NCI-H2107 (cell line): ENCODE data around the gene KLF11.
A peak's percentile ranks its signal among the peaks of the same experiment; 100 is the strongest.

ENCODE experiments used
- DNase-seq: peaks from one replicate; lab custom pipeline; 2025; lab: John Stamatoyannopoulos, UW

The KLF11 gene

GRCh38 chr2:10065773-10066055, 22.4 kb downstream of the KLF11 start:
- no peak for DNase-seq

GRCh38 chr2:10067330-10067729, 24.0 kb downstream of the KLF11 start:
- DNase-seq = no peak

DNA sequence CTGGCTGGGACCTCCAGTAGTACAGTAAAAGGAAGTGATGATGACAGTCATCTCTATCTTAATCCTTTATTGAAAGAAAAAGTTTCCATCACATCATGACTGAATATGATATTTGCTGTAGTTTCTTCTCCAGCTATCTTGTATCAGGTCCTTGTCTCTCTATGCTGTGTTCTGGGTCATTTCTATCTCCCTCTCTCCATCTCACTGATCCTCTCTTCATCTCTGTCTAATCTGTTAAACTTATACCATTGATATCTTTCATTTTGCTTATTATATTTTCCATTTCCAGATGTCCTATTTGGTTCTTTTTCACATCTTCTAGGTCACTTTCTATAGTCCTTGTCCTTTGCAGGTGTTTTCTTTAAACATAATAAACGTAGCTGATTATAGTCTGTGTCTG, 24.5 kb downstream of the KLF11 start:
- no peak for DNase-seq

GRCh38 chr2:10071176-10071575, 27.8 kb downstream of the KLF11 start:
- DNase-seq = no peak

DNA sequence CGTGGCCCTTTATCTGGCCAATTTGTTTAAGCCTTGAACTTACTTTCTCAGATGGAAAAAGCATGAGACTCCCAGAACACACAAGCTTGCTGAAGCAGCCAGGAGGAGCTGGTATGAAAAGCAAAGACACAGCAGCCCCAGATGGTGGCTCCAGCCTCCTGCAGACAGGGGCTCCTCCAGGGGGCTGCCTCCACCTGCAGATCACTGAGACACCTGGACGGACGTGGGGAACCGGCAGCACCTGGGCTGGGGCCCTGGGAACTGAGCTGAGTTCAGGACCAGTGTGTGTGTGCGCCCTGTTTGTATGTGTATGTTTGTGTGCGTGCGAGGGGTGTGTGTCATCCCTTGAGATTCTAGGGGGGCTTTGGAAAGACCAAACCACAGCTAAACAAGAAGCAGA, 28.2 kb downstream of the KLF11 start:
- DNase-seq = no peak

DNA sequence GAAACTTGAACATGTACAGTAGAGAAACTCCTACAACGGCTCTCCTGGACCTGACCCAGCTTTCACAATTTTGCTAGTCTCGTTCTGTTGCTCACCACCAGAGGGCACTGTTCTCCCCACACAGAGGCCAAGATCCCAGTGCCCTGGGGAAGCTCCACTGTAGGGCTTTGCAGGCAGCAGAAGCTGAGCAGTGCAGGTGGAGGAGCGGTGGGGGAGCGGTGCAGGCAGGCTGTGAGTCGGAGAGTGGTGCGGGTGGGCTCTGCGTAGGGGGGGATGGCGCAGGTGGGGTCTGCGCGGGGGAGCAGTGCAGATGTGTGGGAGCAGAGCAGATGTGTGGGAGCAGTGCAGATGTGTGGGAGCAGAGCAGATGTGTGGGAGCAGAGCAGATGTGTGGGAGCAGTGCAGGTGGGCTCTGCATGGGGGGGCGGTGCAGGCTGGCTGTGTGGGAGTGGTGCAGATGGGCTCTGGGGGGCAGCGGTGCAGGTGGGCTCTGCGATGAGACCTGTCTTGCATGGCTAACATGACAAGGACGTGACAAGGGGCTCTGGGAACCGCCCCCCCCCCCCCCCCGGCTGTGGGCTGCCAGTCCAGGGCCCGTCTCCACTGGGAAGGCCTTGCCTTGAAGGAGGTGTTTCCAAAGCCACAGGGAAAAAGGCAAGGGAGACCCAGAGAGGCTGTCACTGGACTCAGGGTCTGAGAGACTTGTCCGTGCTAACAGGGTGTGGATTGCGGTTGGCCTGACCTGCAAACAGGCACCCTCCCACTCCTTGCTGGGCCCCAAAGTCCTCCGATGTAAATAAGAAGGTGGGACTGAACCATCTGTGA, 29.5 kb downstream of the KLF11 start:
- peak; percentile 79 for DNase-seq

- no peak for DNase-seq
Measured at GRCh38 chr2:10073706-10074105, 30.4 kb downstream of the KLF11 start.

DNA sequence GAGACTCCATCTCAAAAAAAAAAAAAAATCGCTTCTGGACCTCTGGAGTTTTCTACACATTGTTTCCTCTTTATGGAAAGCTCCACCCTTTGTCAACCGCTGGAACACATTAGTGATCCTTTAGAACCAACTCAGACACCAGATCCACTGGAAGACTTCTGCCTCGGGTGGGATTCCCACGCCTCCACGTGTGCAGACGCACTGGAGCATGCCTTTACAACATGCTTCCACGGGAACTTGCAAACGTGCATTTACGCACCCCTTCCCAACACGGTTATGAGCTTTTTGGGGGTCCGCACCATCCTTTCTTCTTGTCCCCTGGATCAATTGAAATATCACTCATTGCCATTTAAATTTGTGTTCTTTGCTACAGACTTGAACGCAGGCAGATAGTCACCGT, 31.8 kb downstream of the KLF11 start:
- no peak for DNase-seq

GRCh38 chr2:10075571-10076209, 32.3 kb downstream of the KLF11 start:
- no peak for DNase-seq

GRCh38 chr2:10076511-10076910, 33.2 kb downstream of the KLF11 start:
- no peak for DNase-seq

GRCh38 chr2:10076988-10077527, 33.7 kb downstream of the KLF11 start:
- no peak for DNase-seq

GRCh38 chr2:10078001-10078400, 34.7 kb downstream of the KLF11 start:
- no peak for DNase-seq

- DNase-seq = no peak
Measured at GRCh38 chr2:10078704-10079265, 35.4 kb downstream of the KLF11 start.

GRCh38 chr2:10079266-10079869, 36.0 kb downstream of the KLF11 start:
- DNase-seq = no peak

DNA sequence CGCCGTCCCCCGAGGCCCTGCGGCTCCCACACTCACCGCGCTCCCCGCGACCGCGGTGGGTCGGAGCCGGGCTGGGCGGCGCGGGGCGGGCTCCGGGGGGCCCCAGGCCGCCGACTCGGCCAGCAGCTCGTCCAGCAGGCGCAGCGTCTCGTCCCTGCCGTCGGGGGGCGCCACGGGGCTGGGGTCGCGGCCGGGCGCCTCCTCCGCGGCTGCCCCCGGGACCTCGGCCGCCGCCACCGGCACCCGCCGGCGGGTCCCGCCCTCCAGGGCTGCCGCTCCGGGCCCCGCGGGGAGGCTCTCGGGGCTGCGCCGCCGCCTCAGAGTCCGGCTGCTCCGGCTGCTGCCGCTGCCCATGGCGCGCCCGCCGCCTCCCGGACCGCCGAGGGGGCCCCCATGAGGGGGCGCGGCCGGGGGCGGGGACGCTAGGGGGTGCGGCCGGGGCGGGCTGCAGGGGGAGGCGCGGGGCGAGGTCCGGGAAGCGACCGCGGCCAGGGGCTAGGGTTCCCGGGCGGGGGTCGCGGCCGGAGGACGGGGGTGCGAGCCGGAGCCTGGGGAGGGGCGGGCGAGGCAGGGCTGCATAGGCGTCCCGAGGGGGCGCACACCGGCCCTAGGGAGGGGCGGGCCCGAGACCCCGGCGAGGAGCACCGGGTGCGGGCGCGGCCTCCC, 36.7 kb downstream of the KLF11 start, which contains the start of gene CYS1:
CYS1 (minus strand) TSS at position 542 of the 666 bp plus-strand sequence; CDS start at position 354, 188 bp downstream.
- DNase-seq = no peak

DNA sequence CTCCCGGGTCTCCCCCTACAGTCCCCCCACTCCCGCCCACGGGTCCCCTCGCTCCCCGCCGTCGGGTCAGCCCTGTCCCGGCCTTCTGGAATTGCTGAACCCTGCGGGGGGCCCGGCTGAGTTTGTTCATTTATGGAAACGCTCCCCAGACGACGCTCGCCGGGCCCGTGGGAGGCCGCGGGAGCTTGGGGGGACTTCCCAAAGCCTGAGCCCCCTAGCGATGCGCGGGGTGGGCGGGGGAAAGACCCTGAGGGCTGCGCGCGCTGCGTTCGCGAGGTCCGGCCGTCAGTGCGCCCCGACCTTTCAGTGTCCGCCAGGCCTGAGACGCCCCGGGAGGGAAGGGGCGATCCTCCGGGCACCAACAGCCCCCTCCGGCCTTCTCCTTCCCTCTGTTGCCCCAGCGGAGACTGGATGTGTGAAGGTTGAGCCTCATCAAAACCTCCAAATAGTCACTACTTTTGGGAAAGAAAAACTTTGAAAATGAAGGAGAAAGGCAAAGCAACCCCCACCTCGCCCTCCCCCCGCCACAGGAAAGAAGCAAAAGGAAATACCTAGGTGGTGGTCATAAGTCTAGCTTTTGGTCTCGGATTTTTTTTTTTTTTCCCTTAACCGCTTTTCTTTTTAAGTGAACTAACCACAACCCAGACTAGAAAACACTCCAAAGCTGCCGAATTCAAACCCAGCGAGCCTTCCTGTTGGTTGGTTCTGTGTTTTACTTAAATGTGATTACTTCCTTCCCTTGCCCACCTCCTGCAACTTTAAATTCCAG, 37.4 kb downstream of the KLF11 start:
- DNase-seq = no peak

GRCh38 chr2:10083046-10083445, 39.7 kb downstream of the KLF11 start:
- DNase-seq = no peak

DNA sequence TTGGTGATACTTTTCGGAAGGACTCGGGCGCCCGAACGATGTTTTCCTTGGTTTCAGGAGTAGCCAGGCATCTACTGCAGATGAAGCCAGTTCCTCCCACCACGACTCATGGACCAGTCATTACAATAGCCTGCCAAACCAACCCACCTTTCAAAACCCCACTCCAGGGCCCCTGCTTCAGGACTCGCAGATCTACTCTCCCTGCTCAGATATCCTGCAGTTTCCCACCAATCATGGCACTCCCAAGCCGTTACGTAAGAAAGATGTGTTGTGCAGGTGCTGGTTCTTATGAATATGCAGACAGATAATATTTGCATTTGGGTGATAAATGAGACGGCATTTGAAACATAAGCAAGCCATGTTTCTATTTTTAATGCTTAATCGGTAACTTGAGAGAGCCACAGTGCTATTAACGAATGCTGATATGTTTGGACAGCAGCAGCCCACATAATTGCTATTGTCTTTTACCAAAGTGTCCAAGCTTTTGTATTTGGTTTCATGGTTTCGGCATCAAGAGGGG, 40.4 kb downstream of the KLF11 start:
- no peak for DNase-seq

DNA sequence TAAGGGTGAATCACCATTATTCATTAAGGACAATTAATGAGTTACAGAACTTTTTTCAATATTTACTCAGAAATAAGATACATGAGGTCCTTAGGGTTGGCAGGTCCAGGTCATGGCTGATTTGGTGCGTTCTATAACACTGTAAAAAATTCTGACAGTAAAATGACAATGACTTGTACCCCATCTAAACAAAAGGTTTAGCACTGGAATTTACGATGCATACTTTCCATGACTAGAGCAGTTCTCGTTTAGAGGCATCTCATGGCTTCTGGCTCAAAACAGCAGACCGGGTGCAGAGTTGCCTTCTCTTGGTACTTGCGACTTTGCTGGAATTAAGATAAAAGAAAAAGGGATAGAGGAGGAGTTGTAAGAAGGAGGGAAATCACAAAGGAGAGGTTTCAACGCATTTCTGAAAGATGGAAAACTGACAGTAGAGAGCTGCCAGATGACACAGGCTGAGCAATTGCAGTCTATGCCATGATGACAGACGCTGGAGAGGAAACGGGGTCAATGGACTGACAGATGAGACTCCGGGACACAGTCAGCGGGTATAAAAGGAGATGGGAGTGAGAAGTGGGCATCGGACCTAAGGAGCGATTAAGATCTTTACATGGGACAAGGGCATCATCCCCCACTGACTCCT, 41.0 kb downstream of the KLF11 start:
- no peak for DNase-seq

DNA sequence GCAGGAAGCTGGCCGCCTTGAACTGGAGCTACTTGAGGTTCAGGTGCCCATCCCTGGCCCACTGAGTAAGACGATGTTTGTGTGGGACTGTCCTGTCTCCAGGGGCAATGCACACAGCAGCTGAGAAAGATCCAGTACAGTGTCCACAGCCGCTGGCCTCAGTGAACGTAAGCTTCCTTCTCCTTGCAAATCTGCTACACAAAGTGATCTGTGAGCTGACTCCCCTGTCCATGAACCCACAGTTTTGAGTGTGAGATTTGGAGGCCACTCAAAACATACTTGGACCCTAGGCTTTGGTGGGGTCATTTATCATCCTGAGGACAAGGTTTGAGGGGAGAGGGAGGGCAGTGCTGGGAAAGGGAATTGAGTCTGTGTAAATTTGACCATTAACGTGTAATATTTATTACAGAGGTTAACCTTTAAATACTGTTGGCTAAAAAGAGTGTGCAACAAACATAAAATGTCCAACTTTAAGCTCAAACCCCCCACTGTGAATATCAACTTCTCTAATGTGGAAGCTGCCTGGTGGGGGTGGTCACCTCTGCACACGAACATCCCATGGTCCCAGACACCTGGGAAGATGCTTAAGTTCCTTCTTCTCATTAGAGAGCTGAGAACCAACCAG, 41.8 kb downstream of the KLF11 start:
- no peak for DNase-seq
